Mucosa of gallbladder (tissue), 1 donor: ENCODE data around the gene CTTN. TPM values are rescaled to one million over a fixed set of nuclear protein-coding genes. Genes with fewer than 3 reads are reported as not detected.

Experiments
- DNase-seq: peaks from one replicate; pipeline ENCODE4 v3.0.0-alpha.2; 2020; ENCODE audit warnings: low spot score
- total RNA-seq: library from RNA; stranded (reverse); gene quantifications from one replicate; pipeline ENCODE4 v1.2.1, GENCODE V29; 2021
- donor health status: DM: no; HTN: no; CAD: no.

Gene CTTN
- total RNA-seq, 1 donor from 2014 or later, result 387 TPM

GRCh38 chr11:70409871-70410270 lies 11.5 kb downstream of the CTTN start:
- no peak for DNase-seq

- DNase-seq, result no peak
Measured at GRCh38 chr11:70410276-70411205, 12.2 kb downstream of the CTTN start.

GRCh38 chr11:70411713-70412452 lies 13.6 kb downstream of the CTTN start:
- DNase-seq, result no peak

GRCh38 chr11:70413151-70413550 lies 14.8 kb downstream of the CTTN start:
- no peak for DNase-seq

GRCh38 chr11:70414341-70415100 lies 16.2 kb downstream of the CTTN start:
- DNase-seq, result no peak

- DNase-seq, result no peak
Measured at GRCh38 chr11:70415191-70415590, 16.9 kb downstream of the CTTN start.

- DNase-seq, result no peak
Measured at GRCh38 chr11:70415642-70416395, 17.5 kb downstream of the CTTN start.

GRCh38 chr11:70416881-70417280 lies 18.6 kb downstream of the CTTN start:
- no peak for DNase-seq

GRCh38 chr11:70418130-70418529 lies 19.8 kb downstream of the CTTN start:
- no peak for DNase-seq

GRCh38 chr11:70419307-70420007 lies 21.1 kb downstream of the CTTN start:
- DNase-seq, result no peak

- no peak for DNase-seq
Measured at GRCh38 chr11:70420008-70420464, 21.7 kb downstream of the CTTN start.

GRCh38 chr11:70420496-70420895 lies 22.2 kb downstream of the CTTN start:
- DNase-seq, result no peak

GRCh38 chr11:70421123-70421522 lies 22.8 kb downstream of the CTTN start:
- no peak for DNase-seq

GRCh38 chr11:70422692-70423522 lies 24.6 kb downstream of the CTTN start:
- DNase-seq, result no peak

- no peak for DNase-seq
Measured at GRCh38 chr11:70423523-70424505, 25.5 kb downstream of the CTTN start.

- DNase-seq, result no peak
Measured at GRCh38 chr11:70424765-70425344, 26.5 kb downstream of the CTTN start.

GRCh38 chr11:70427436-70427835 lies 29.1 kb downstream of the CTTN start:
- DNase-seq, result no peak
